ENCODE results near the gene LY6G6D. TPM values are rescaled to one million over a fixed set of nuclear protein-coding genes. Genes with fewer than 3 reads are reported as not detected.

The LY6G6D gene
- total RNA-seq, 2 donors from 2014 or later, result not detected

GRCh38 chr6:31730631-31731086 lies 15.5 kb downstream of the LY6G6D start:
- no peak for ATAC-seq (replicated peaks)
- peak overlapping the region; percentile 33 for H3K27ac Mint-ChIP-seq
- H3K36me3 Mint-ChIP-seq (ENCODE audit: low read depth), result peaks cover 84% of the 10 kb centered on the region
- no peaks in the 10 kb centered on the region for H3K27me3 Mint-ChIP-seq
- H3K4me1 Mint-ChIP-seq, result peaks cover 33% of the 10 kb centered on the region
- peak overlapping the region; percentile 77 for H3K4me3 Mint-ChIP-seq
- H3K9me3 Mint-ChIP-seq, result no peaks in the 10 kb centered on the region

- H3K27me3 Mint-ChIP-seq, result no peaks in the 10 kb centered on the region
- no peak for ATAC-seq (replicated peaks)
- H3K36me3 Mint-ChIP-seq (ENCODE audit: low read depth), result peaks cover 88% of the 10 kb centered on the region
- peak overlapping the region; percentile 77 for H3K4me3 Mint-ChIP-seq
- H3K27ac Mint-ChIP-seq, result no peak overlapping the region
- peaks cover 19% of the 10 kb centered on the region for H3K4me1 Mint-ChIP-seq
- H3K9me3 Mint-ChIP-seq, result no peaks in the 10 kb centered on the region
Measured at GRCh38 chr6:31732029-31732428, 16.9 kb downstream of the LY6G6D start.

- Mint-ChIP-seq H3K4me3 (peak overlapping the region; percentile 98), H3K4me1 (peaks cover 33% of the 10 kb centered on the region), H3K36me3 (ENCODE audit: low read depth) (peaks cover 81% of the 10 kb centered on the region), H3K27me3 (no peaks in the 10 kb centered on the region), H3K9me3 (no peaks in the 10 kb centered on the region), H3K27ac (peak overlapping the region; percentile 68)
- ATAC-seq (replicated peaks), result no peak
Measured at GRCh38 chr6:31733734-31734133, 18.6 kb downstream of the LY6G6D start.

GRCh38 chr6:31734247-31734820 lies 19.2 kb downstream of the LY6G6D start:
- peak overlapping the region; percentile 98 for H3K4me3 Mint-ChIP-seq
- H3K36me3 Mint-ChIP-seq (ENCODE audit: low read depth), result peaks cover 75% of the 10 kb centered on the region
- peaks cover 36% of the 10 kb centered on the region for H3K4me1 Mint-ChIP-seq
- H3K27ac Mint-ChIP-seq, result peak overlapping the region; percentile 94
- no peaks in the 10 kb centered on the region for H3K27me3 Mint-ChIP-seq
- ATAC-seq (replicated peaks), result no peak
- no peaks in the 10 kb centered on the region for H3K9me3 Mint-ChIP-seq

- H3K9me3 Mint-ChIP-seq, result no peaks in the 10 kb centered on the region
- ATAC-seq (replicated peaks), result peak; percentile 53
- H3K4me3 Mint-ChIP-seq, result peak overlapping the region; percentile 98
- peaks cover 74% of the 10 kb centered on the region for H3K36me3 Mint-ChIP-seq (ENCODE audit: low read depth)
- peak overlapping the region; percentile 94 for H3K27ac Mint-ChIP-seq
- no peaks in the 10 kb centered on the region for H3K27me3 Mint-ChIP-seq
- H3K4me1 Mint-ChIP-seq, result peaks cover 40% of the 10 kb centered on the region
Measured at GRCh38 chr6:31734821-31735406, 19.8 kb downstream of the LY6G6D start.

GRCh38 chr6:31736021-31736767 lies 21.0 kb downstream of the LY6G6D start, which contains the start of gene CLIC1:
CLIC1 (minus strand) TSS chr6:31736530; CDS start chr6:31736300, 230 bp downstream.
- Mint-ChIP-seq H3K4me3 (peak within 1 kb of the TSS; percentile 98), H3K4me1 (peaks cover 39% of the 10 kb centered on the region), H3K27ac (peak within 1 kb of the TSS; percentile 94), H3K9me3 (no peaks in the 10 kb centered on the region), H3K36me3 (ENCODE audit: low read depth) (peaks cover 74% of the 10 kb centered on the region), H3K27me3 (no peaks in the 10 kb centered on the region)
- ATAC-seq (replicated peaks), result peak; percentile 59

GRCh38 chr6:31736768-31737314 lies 21.7 kb downstream of the LY6G6D start:
- H3K36me3 Mint-ChIP-seq (ENCODE audit: low read depth), result peaks cover 74% of the 10 kb centered on the region
- ATAC-seq (replicated peaks), result no peak
- H3K4me3 Mint-ChIP-seq, result peak overlapping the region; percentile 98
- no peaks in the 10 kb centered on the region for H3K27me3 Mint-ChIP-seq
- H3K27ac Mint-ChIP-seq, result peak overlapping the region; percentile 94
- H3K4me1 Mint-ChIP-seq, result peaks cover 40% of the 10 kb centered on the region
- H3K9me3 Mint-ChIP-seq, result no peaks in the 10 kb centered on the region

GRCh38 chr6:31737315-31737990 lies 22.3 kb downstream of the LY6G6D start:
- Mint-ChIP-seq H3K27ac (peak overlapping the region; percentile 94), H3K36me3 (ENCODE audit: low read depth) (peaks cover 74% of the 10 kb centered on the region), H3K4me3 (peak overlapping the region; percentile 98), H3K9me3 (no peaks in the 10 kb centered on the region), H3K4me1 (peaks cover 40% of the 10 kb centered on the region), H3K27me3 (no peaks in the 10 kb centered on the region)
- ATAC-seq (replicated peaks), result no peak

GRCh38 chr6:31737991-31738979 lies 23.1 kb downstream of the LY6G6D start:
- Mint-ChIP-seq H3K9me3 (no peaks in the 10 kb centered on the region), H3K27me3 (no peaks in the 10 kb centered on the region), H3K4me3 (peak overlapping the region; percentile 98), H3K36me3 (ENCODE audit: low read depth) (peaks cover 71% of the 10 kb centered on the region), H3K4me1 (peaks cover 39% of the 10 kb centered on the region), H3K27ac (peak overlapping the region; percentile 94)
- peak; percentile 37 for ATAC-seq (replicated peaks)

- Mint-ChIP-seq H3K27ac (peak within 1 kb of the TSS; percentile 94), H3K27me3 (no peaks in the 10 kb centered on the region), H3K4me3 (peak within 1 kb of the TSS; percentile 98), H3K9me3 (no peaks in the 10 kb centered on the region), H3K4me1 (peaks cover 33% of the 10 kb centered on the region), H3K36me3 (ENCODE audit: low read depth) (peaks cover 66% of the 10 kb centered on the region)
- peak; percentile 89 for ATAC-seq (replicated peaks)
Measured at GRCh38 chr6:31739639-31740396, 24.7 kb downstream of the LY6G6D start, which contains the start of gene MSH5. MSH5 (plus strand) TSS chr6:31740005; CDS start chr6:31740467, 462 bp downstream.

GRCh38 chr6:31740397-31741223 lies 25.5 kb downstream of the LY6G6D start:
- peak overlapping the region; percentile 98 for H3K4me3 Mint-ChIP-seq
- H3K4me1 Mint-ChIP-seq, result peaks cover 39% of the 10 kb centered on the region
- peaks cover 66% of the 10 kb centered on the region for H3K36me3 Mint-ChIP-seq (ENCODE audit: low read depth)
- H3K27me3 Mint-ChIP-seq, result no peaks in the 10 kb centered on the region
- ATAC-seq (replicated peaks), result no peak
- H3K9me3 Mint-ChIP-seq, result no peaks in the 10 kb centered on the region
- H3K27ac Mint-ChIP-seq, result peak overlapping the region; percentile 94

- Mint-ChIP-seq H3K27ac (peak overlapping the region; percentile 17), H3K4me3 (peak overlapping the region; percentile 98), H3K27me3 (no peaks in the 10 kb centered on the region), H3K4me1 (peaks cover 39% of the 10 kb centered on the region), H3K36me3 (ENCODE audit: low read depth) (peaks cover 59% of the 10 kb centered on the region), H3K9me3 (no peaks in the 10 kb centered on the region)
- no peak for ATAC-seq (replicated peaks)
Measured at GRCh38 chr6:31741815-31742214, 26.7 kb downstream of the LY6G6D start.
